ENCODE measurements around the gene ZNF687.
A peak's percentile ranks its signal among the peaks of the same experiment; 100 is the strongest.

ZNF687 gene

GRCh38 chr1:151277249-151277648 is 4.8 kb upstream of the ZNF687 start:
- DNase-seq, result peak; percentile 78
- in situ Hi-C loops (cut with MboI; ENCODE audit: low pct_unique_long_range_greater_than_20kb, low sequenced_read_pairs), result no loop called here

DNA sequence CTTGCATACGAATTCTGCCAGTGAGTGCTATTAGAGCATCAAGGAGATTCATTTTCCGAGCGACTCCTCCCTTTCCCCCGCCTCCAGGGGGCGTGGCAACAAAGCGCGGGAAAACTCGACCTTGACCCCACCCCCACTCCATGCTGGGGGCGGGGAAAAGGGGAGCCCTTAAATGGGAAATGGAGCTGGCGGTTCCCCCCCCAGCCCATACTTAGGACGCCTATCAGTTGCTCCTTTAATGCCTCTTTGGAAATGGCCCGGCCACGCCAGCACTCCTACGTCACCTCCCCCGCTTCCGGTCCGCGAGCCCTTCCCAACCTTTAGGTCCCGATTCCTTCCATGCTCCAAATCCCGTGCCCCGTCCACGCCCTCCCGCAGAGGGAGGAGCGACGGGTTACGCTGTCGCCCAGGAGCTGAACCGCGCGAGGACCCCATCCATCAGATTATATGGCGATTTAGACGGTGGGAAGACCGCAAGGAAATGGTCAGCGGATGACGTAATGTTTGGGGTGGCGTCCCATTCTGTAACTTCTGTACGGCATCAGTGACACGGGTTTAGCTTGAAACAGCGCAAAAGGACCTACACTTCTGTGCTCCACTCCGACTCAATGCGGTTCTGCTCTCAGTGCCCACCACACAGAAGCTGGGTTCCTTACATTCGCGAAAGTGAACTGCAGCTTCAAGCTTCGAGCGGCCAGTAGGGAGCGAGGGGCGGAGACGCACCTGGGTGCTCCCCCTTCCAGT is 702 bp upstream of the ZNF687 start:
- in situ Hi-C loops (cut with MboI; ENCODE audit: low pct_unique_long_range_greater_than_20kb, low sequenced_read_pairs), result no loop called here
- DNase-seq, result peak; percentile 100

DNA sequence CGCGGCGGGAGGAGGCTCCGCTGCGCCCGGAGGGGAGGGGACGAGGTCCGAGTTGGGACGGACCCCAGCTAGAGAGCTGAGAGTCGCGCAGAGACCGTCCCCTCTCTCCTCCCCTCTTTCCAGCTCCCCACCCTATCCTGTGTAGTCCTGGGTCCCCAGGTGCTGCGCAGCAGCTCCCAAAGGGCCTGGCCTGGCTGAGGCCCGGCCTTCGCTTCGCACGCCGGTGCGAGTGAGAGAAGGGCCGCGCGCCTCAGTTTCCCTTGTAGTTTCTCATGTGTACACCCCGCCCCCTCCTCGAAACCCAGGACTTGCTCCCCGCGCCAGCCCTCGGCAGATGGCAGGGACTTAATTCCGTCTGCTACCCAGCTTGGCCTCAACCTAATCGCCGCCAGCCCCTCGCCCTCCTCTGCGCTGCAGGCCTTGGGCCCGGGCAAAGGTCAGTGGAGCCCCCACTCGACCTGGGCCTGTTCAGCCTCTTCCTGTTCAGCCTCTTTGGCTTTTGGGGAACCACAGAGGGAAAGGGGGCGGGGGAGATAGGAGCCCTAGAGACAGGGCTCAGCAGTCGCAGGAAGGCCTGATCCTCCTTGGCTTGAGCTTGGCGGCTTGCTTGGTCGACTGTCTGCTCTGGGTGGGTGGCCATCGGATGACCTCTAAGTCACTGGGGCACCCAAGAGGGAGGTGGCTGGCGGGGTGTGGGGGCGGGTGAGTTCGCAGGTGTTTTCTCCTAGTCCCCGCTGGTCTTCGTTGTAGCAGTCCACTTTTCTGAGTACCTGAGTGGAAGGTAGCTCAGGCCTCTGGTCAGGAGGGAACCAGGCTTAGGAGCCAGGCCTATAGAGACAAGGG is 1.0 kb downstream of the ZNF687 start:
- DNase-seq, result peak; percentile 35
- in situ Hi-C loops (cut with MboI; ENCODE audit: low pct_unique_long_range_greater_than_20kb, low sequenced_read_pairs), result no loop called here

- no peak for DNase-seq
- in situ Hi-C loops (cut with MboI; ENCODE audit: low pct_unique_long_range_greater_than_20kb, low sequenced_read_pairs), result no loop called here
Observed at GRCh38 chr1:151284013-151284577, 2.0 kb downstream of the ZNF687 start.

DNA sequence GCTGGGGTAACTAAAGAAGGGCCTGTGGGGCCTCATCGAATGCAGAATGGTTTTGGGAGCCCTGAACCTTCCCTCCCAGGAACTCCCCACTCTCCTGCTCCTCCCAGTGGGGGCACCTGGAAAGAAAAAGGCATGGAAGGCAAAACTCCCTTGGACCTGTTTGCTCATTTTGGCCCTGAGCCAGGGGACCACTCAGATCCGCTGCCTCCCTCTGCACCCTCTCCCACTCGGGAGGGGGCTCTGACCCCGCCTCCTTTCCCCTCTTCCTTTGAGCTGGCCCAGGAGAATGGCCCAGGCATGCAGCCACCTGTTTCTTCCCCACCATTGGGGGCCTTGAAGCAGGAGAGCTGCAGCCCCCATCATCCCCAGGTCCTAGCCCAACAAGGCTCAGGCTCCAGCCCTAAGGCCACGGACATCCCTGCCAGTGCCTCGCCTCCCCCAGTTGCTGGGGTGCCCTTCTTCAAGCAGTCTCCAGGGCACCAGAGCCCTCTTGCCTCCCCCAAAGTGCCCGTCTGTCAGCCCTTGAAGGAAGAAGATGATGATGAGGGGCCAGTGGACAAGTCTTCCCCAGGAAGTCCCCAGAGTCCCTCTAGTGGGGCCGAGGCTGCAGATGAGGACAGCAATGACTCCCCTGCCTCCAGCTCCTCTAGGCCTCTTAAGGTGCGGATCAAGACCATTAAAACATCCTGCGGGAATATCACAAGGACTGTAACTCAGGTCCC is 4.7 kb downstream of the ZNF687 start:
- in situ Hi-C loops (cut with MboI; ENCODE audit: low pct_unique_long_range_greater_than_20kb, low sequenced_read_pairs), result no loop called here
- no peak for DNase-seq

- in situ Hi-C loops (cut with MboI; ENCODE audit: low pct_unique_long_range_greater_than_20kb, low sequenced_read_pairs), result no loop called here
- DNase-seq, result no peak
Observed at GRCh38 chr1:151287341-151287699, 5.2 kb downstream of the ZNF687 start.

DNA sequence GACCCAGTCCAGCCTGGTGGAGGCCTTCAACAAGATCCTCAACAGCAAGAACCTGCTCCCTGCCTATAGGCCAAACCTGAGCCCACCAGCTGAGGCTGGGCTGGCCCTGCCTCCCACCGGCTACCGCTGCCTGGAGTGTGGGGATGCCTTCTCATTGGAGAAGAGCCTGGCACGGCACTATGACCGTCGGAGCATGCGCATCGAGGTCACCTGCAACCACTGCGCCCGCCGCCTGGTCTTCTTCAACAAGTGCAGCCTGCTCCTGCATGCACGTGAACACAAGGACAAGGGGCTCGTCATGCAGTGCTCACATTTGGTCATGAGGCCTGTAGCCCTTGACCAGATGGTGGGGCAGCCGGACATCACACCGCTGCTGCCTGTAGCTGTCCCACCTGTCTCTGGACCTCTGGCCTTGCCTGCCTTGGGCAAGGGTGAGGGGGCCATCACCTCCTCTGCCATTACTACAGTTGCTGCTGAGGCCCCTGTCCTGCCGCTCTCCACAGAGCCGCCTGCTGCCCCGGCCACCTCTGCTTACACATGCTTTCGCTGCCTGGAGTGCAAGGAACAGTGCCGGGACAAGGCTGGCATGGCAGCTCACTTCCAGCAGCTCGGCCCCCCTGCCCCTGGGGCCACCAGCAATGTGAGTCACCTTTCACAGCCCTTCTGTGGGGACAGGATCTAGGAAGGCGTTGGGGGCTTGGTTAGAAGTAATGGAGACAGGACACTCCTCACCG is 5.8 kb downstream of the ZNF687 start:
- DNase-seq, result no peak
- in situ Hi-C loops (cut with MboI; ENCODE audit: low pct_unique_long_range_greater_than_20kb, low sequenced_read_pairs), result no loop called here

DNA sequence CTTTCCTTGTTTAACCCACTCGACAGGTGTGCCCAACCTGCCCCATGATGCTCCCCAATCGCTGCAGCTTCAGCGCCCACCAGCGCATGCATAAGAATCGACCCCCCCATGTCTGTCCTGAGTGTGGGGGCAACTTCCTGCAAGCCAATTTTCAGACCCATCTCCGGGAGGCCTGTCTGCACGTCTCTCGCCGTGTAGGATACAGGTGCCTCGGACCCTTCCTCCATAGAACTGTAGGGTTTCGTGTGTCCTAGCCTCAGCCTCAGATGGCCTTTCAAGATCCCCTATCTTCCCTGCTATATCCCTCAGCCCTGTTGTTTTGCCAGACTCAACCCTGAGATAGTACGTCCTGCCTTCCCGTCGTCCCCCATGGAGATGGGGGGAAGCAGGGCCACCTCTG is 6.4 kb downstream of the ZNF687 start:
- in situ Hi-C loops (cut with MboI; ENCODE audit: low pct_unique_long_range_greater_than_20kb, low sequenced_read_pairs), result no loop called here
- no peak for DNase-seq

- in situ Hi-C loops (cut with MboI; ENCODE audit: low pct_unique_long_range_greater_than_20kb, low sequenced_read_pairs), result no loop called here
- DNase-seq, result no peak
Observed at GRCh38 chr1:151289080-151289935, 7.2 kb downstream of the ZNF687 start.

DNA sequence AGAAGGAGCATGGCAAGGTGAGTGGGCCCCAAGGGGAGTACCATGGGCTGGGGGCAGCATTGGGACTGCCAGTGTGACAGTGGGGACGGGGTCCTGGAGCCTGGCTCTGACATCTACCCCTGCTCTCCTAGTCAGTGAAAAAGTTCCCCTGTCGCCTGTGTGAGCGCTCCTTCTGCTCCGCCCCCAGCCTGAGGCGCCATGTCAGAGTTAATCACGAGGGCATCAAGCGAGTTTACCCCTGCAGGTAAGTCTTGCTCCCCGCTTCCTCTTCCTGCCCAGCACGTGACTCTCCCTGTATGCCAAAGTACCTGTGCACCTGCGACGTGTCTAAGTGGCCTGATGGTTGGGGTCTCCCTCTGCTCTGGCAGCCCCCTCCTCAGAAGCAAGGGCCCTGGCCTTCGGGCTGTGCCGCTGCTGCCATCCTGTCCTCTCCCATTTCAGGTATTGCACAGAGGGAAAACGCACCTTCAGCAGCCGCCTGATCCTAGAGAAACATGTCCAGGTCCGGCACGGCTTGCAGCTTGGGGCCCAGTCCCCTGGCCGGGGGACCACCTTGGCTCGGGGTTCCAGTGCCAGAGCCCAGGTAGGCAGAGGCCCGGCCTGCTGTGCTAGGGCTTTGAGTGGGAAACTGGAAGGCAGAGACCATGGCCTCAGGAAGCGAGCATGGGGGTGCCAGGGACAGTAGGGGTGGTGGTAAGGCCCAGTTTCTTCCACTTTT is 8.1 kb downstream of the ZNF687 start:
- no peak for DNase-seq
- in situ Hi-C loops (cut with MboI; ENCODE audit: low pct_unique_long_range_greater_than_20kb, low sequenced_read_pairs), result no loop called here

DNA sequence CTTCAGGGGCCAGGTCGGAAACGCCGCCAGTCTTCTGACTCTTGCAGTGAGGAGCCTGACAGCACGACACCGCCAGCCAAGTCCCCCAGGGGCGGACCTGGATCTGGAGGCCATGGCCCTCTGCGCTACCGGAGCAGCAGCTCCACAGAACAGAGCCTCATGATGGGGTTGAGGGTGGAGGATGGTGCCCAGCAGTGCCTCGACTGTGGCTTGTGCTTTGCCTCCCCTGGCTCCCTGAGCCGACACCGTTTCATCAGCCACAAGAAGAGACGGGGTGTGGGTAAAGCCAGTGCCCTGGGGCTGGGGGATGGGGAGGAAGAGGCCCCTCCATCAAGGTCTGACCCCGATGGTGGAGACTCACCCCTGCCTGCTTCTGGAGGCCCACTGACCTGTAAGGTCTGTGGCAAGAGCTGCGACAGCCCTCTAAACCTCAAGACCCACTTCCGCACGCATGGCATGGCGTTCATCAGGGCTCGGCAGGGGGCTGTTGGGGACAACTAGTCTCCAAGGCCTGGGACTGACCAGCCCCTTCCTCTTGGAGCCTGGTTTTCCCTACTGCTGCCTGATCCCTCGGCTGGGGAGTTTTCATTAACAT is 8.7 kb downstream of the ZNF687 start:
- DNase-seq, result no peak
- in situ Hi-C loops (cut with MboI; ENCODE audit: low pct_unique_long_range_greater_than_20kb, low sequenced_read_pairs), result no loop called here

GRCh38 chr1:151292207-151293030 is 10.3 kb downstream of the ZNF687 start:
- no peak for DNase-seq
- in situ Hi-C loops (cut with MboI; ENCODE audit: low pct_unique_long_range_greater_than_20kb, low sequenced_read_pairs), result no loop called here

DNA sequence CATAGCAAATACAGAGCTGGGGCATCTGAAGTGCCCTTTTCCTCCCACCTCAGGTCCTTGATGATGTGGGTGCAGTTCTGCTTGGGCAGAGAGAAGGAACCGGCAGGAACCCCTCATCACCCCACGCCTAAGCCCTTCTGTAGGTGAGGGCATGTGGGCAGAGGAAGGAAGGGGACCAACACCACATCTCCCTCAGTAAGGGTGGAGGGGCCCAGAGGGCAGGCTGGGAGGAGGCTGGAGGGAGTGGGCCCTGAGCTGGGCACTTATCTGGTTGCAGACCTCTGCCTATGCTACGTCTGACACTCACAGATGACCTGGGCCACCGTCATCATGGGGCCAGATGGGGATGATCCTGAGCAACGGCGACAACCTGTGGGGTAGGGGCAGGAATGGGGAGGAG is 11.0 kb downstream of the ZNF687 start:
- no peak for DNase-seq
- in situ Hi-C loops (cut with MboI; ENCODE audit: low pct_unique_long_range_greater_than_20kb, low sequenced_read_pairs), result no loop called here

DNA sequence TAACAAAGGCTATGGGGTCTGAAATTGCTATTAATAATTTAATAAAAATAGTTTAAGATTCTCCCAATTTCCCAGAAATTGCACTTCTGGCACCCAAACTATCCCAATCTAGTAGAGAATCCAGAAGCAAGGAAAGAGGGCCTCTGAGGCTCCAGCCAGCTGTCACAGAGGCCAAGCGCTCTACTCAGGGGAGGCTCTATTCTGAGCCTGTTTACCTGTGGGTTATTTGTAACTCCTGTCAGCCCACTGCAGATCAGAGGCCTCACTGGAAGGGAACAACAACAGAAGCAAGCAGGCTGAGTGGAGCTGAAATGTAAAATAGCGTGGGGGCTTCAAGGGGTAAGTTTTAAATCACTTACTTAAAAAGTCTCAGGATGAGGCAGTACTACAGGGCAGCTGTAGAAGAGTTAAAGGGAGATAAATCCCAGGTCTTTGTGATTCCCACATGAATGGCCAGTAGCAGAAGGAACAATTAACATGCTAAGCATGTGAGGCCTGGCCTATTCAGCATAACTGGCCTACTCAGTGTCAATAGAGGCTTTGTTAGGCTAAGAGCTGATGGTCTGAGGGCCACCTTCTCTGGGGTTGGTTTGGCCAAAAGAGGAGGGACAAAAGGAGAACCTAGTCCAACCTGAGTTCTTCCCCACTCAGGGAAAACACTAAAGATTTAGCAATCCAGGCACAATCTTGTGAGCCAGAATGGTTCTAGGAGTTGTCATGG is 12.8 kb downstream of the ZNF687 start:
- DNase-seq, result no peak
- in situ Hi-C loops (cut with MboI; ENCODE audit: low pct_unique_long_range_greater_than_20kb, low sequenced_read_pairs), result no loop called here

DNA sequence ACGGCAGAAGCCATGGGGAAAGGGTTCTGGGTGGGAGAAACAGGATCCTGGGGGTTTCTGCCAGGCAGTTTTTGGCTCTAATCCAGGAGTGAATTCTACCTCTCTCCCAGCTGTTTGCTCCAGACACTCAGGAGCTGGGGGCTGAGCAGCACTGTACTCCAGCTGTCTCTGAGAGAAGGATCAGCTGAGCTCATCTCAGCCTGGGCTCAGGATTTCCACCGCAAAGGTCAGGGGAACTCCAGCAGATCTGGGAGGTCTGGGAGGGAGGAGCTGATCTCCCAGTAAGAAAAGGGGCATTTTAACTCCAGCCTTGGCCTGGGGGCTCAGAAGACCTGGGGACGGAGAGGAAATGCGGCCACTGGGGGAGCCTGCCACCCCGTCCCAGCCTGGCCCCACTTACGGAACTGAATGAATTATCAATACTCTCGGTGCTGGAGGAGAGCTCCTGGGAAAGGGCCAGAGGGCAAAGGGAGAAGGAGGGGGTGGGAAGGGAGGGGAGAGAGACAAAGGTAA is 27.8 kb downstream of the ZNF687 start:
- DNase-seq, result no peak
- in situ Hi-C loops (cut with MboI; ENCODE audit: low pct_unique_long_range_greater_than_20kb, low sequenced_read_pairs), result no loop called here

- DNase-seq, result no peak
- in situ Hi-C loops (cut with MboI; ENCODE audit: low pct_unique_long_range_greater_than_20kb, low sequenced_read_pairs), result no loop called here
Observed at GRCh38 chr1:151311011-151311410, 28.9 kb downstream of the ZNF687 start.
